ENCODE data around the gene TELO2.

GRCh38 chr16:1557576-1557975 is 64.4 kb downstream of the TELO2 start:
- TF ChIP-seq CTCF (IDR thresholded peaks at IDR 0.05) (no peak), POLR2A (IDR thresholded peaks at IDR 0.05) (no peak), EP300 (IDR thresholded peaks at IDR 0.05) (no peak)
